VCaP (cell line): ENCODE data around the gene MLPH.

Experiments
- H3K27ac ChIP-seq: fragments of 450-650 bp; 2 replicates; pipeline ENCODE4 v1.5.1; 2017
- TF ChIP-seq, protein P1 (sequence below): fragments of 450-650 bp; conservative IDR thresholded peaks from 2 replicates; pipeline ENCODE4 v1.5.1; 2017; ENCODE audit warnings: mild to moderate bottlenecking, moderate library complexity

Gene MLPH

DNA sequence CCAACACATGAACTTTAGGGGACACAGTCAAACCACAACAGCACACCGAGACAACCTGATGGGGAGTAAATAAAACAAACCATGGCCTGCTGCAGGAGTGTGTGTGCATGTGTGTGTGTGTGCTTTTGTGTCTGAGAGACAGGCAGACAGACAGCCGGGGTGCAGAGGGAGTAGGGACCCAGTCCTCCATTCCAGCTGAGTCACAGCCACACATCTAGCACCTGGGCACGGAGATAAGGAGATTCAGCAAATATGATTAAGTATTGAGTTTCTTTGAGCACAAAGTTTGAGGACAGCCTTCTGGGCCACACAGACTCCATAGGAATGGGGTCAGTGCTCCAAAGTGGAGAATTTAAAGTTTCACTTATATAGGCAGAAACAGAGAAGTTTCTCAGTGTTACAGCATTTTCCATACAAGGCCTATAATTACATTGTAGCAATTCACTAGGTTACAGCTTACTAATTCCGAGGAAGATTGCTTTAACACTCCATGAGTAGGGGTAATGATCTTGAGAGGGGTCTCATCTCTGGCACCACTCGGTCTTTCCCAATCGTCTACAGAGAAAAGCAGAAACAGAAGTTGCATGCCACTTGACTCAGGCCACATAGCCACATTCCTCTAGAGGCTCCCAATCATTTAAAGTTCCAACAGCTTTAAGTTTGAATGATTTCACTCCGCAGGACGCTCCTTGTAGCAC is 48.5 kb downstream of the MLPH start:
- no peak overlapping the region for H3K27ac ChIP-seq
- TF ChIP-seq, protein P1, sequence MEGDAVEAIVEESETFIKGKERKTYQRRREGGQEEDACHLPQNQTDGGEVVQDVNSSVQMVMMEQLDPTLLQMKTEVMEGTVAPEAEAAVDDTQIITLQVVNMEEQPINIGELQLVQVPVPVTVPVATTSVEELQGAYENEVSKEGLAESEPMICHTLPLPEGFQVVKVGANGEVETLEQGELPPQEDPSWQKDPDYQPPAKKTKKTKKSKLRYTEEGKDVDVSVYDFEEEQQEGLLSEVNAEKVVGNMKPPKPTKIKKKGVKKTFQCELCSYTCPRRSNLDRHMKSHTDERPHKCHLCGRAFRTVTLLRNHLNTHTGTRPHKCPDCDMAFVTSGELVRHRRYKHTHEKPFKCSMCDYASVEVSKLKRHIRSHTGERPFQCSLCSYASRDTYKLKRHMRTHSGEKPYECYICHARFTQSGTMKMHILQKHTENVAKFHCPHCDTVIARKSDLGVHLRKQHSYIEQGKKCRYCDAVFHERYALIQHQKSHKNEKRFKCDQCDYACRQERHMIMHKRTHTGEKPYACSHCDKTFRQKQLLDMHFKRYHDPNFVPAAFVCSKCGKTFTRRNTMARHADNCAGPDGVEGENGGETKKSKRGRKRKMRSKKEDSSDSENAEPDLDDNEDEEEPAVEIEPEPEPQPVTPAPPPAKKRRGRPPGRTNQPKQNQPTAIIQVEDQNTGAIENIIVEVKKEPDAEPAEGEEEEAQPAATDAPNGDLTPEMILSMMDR = no peak

DNA sequence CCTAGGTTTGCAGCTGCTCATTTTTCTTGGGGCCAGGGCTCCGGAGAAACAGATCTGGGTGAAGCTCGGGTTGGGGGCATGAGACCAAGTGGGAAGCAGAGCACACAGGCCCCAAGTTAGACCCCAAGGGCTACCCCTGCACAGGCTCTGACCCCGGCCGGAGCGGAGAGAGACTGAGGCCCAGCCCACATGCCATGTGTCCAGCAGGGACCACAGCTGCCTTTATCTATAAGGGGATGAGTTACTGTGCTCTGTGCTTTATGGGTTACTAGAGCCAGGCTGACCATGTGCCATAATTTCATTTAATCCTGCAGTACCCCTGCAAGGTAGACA is 49.0 kb downstream of the MLPH start:
- no peak overlapping the region for H3K27ac ChIP-seq
- TF ChIP-seq, protein P1 = no peak

DNA sequence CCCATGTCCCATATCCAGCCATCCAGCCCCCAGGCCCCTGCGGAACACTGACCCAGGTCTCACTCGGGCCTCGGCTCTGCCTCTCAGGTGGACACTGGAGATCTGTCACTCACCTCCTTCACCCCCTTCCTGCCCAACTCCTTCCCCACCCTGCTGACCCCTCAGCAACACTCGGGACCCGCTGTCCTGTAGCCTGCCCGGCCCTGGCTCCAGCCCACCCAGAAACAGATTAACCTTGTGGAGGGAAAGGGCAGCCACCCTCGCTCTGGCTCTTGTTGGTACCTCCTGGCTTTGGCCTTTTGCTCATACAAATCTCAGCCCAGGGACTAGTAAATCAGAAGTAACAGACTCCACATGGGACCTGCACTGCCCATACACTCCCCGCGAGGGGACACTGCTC is 49.6 kb downstream of the MLPH start:
- TF ChIP-seq, protein P1 = no peak
- no peak overlapping the region for H3K27ac ChIP-seq

DNA sequence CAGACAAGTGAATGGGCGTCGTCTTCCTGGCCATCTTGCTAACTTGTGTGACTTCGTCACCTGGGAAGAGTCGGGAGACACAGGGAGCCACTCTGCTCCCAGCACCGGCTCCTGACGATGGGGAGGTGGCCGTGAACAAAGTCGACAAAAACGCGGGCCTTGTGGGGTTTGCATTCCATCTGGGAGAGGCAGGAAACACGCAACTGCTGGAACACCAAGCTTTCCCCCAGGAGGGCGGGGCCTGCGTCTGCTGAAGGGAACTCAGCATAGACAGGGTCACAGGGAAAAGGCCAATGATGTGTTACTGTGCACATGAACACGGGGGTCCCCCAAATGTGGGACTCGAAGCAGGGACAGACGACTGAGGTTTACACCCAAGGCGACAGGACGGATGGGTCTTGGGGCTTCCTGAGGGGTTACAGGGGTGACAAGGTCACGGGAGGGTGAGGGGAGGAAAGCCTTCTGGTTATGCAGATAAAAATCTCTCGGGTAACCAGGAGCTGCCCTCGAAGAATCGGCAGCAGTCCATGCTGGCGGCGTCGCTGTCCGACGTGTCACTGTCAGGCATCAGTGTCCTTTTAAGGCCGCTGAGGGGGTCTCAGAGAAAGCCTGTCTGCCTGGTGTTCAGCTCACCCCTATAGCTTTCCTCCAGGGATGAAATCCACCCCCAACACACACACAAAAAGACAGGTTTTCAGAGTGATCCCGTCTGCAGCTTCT is 51.1 kb downstream of the MLPH start:
- TF ChIP-seq, protein P1 = no peak

DNA sequence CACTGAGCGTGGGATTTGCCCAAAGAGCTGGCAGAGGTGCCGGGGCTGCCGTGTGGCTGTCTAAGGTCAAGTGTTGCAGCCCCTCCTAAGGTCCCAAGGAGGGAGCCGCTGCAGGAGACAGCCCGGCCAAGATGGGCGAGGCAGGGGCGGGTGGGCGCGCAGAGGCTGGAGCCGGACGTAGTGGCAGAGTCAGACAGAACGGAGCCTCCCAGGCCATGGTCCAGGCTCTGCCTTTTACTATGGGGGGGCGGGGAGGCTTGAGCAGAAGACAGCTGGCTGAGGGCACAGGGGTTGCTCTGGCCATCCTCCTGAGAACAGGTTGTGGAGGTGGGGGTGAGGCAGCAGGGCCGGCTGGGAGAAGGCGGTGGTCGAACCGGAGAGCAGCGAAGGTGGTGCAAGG is 51.9 kb downstream of the MLPH start:
- H3K27ac ChIP-seq = no peak overlapping the region
- TF ChIP-seq, protein P1 = no peak

More for the DNA sequence above, 51.1 kb downstream of the MLPH start:
- no peak overlapping the region for H3K27ac ChIP-seq

DNA sequence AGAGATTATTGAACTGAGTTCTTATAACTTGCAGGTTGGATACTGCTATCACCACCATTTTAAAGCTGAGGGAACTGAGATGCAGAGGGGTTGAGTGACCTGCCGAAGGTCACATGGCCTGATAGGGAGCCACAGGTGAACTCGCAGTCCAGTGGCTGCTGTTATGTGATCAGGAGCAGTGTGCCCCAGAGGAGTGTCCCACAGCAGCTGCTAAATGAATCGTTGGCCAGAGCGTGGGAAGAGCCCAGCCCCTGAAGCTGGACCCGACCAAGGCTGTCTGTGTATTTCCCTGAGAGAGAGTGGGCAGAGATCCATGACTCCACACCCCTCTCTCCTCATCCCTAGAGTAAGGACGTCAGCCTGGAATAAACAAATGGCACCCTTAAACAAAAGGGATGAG is 52.6 kb downstream of the MLPH start:
- TF ChIP-seq, protein P1 = no peak
- no peak overlapping the region for H3K27ac ChIP-seq

DNA sequence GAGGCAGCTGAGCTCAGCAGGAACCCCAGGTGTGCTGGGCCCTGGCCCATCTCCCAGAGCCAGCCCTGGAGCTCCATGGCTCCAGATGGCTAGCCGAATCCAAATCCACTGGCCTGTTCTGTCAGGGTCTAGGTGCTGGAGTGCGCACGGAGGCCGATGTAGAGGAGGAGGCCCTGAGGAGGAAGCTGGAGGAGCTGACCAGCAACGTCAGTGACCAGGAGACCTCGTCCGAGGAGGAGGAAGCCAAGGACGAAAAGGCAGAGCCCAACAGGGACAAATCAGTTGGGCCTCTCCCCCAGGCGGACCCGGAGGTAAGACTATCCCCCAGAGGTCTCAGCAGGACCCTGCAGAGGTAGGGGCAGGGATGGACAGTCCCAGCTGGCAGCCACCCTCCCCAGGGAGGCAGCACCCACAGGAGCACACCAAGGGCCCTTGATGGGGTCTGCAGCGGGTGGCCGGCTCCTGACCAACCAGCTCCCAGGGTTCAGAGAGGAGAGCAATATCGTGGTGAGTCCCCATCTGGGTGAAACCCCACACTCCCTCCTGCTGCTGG is 53.2 kb downstream of the MLPH start:
- H3K27ac ChIP-seq = no peak overlapping the region
- TF ChIP-seq, protein P1 = no peak
